GM23248 (cell line): ENCODE data around the gene SOSTDC1.

Experiments used
- EZH2 ChIP-seq: fragments of 200-600 bp; sonication (generic); IDR thresholded peaks from 2 replicates; pipeline ENCODE4 v1.6.1; 2018; ENCODE audit warnings: antibody characterized with exemption, mild to moderate bottlenecking; ENCODE audit not compliant: insufficient read depth, poor library complexity, severe bottlenecking
- EZH2phosphoT487 ChIP-seq: fragments of 200-600 bp; sonication (generic); IDR thresholded peaks from 2 replicates; pipeline ENCODE4 v1.6.1; 2018; ENCODE audit warnings: antibody characterized with exemption, moderate library complexity, mild to moderate bottlenecking, low read depth; ENCODE audit not compliant: insufficient read depth

DNA sequence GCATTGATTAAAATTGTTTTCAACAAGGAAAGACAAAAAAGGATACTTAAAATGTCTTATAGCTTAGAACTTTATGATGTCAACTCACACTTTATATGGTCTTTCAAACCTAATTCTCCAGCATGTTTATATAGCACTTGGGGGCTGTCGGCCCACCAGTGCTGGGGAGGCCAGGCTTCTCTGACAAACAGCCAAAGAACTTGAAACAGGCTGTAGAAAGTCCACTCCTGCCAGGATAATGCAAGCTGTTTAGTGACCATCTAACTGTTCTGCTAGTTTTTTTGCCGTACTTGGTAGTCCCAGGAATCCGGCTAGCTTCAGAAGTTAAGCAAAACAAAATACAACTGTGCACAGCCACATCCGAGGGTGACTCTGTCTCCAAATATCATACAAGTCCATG, 13.6 kb upstream of the SOSTDC1 start:
- TF ChIP-seq EZH2 (no peak), EZH2phosphoT487 (no peak)
